K562 (cell line): Measurements from ENCODE around the gene ARHGAP22. TPM values are rescaled to one million over a fixed set of nuclear protein-coding genes. Genes with fewer than 3 reads are reported as not detected.

ENCODE experiments used
- ARID2 ChIP-seq: fragments of 450-650 bp; IDR thresholded peaks from 2 replicates; pipeline ENCODE4 v1.6.1; 2017; ENCODE audit warnings: antibody characterized with exemption, mild to moderate bottlenecking
- ASH1L ChIP-seq: fragments of 450-650 bp; IDR thresholded peaks from 2 replicates; pipeline ENCODE4 v1.6.1; 2018; ENCODE audit warnings: borderline replicate concordance, mild to moderate bottlenecking, low read depth; ENCODE audit not compliant: partially characterized antibody
- GABPB1 ChIP-seq: sonication (generic); formaldehyde crosslinking; IDR thresholded peaks from 2 replicates; pipeline ENCODE4 v1.8.0; 2022; ENCODE audit warnings: mild to moderate bottlenecking, missing genetic modification reagents
- GTF2F1 ChIP-seq: IDR thresholded peaks from 2 replicates; pipeline ENCODE4 v1.6.1; 2011; ENCODE audit warnings: low read depth, low read length, improper control_type of control experiment
- HNRNPUL1 ChIP-seq: fragments of 200-400 bp; formaldehyde crosslinking; IDR thresholded peaks from 2 replicates; pipeline ENCODE4 v1.6.1; 2017; ENCODE audit warnings: low read length
- MAFK ChIP-seq: IDR thresholded peaks from 2 replicates; pipeline ENCODE4 v1.6.1; 2011; ENCODE audit warnings: low read length, improper control_type of control experiment
- NELFE ChIP-seq: IDR thresholded peaks from 2 replicates; pipeline ENCODE4 v1.6.1; 2011; ENCODE audit warnings: mild to moderate bottlenecking; ENCODE audit not compliant: insufficient read depth, insufficient read length
- NEUROD1 ChIP-seq: fragments of 150-350 bp; IDR thresholded peaks from 2 replicates; pipeline ENCODE4 v1.6.1; 2014; ENCODE audit warnings: borderline replicate concordance, low read length, low read depth; ENCODE audit not compliant: partially characterized antibody
- NONO ChIP-seq, 2 experiments: fragments of 200-400 bp in 1 of 2; fragments of 450-650 bp in 1 of 2; formaldehyde crosslinking in 1 of 2; IDR thresholded peaks; 2 replicates each; pipeline ENCODE4 v1.6.1; 2017; ENCODE audit warnings: low read depth in 2 of 2, mild to moderate bottlenecking in 2 of 2, moderate library complexity in 2 of 2, low read length in 1 of 2
- NRF1 ChIP-seq, 2 experiments: fragments of 450-650 bp; IDR thresholded peaks in 1 of 2; conservative IDR thresholded peaks in 1 of 2; 2 replicates each; pipeline ENCODE4 v1.6.1; 2014; ENCODE audit warnings: mild to moderate bottlenecking in 2 of 2
- PPARD ChIP-seq: fragments of 250-450 bp; sonication (Bioruptor Pico); IDR thresholded peaks from 2 replicates; pipeline ENCODE4 v1.8.0; 2022; ENCODE audit warnings: inconsistent platforms, mild to moderate bottlenecking, moderate library complexity
- RAD21 ChIP-seq, 2 experiments: fragments of 250-450 bp in 1 of 2; fragments of 450-650 bp in 1 of 2; sonication (Bioruptor Pico) in 1 of 2; formaldehyde crosslinking in 1 of 2; IDR thresholded peaks in 1 of 2; conservative IDR thresholded peaks in 1 of 2; 2 replicates each; pipeline versions ENCODE4 v1.4.0 to v1.8.0; 2020 to 2022; ENCODE audit warnings: mild to moderate bottlenecking in 2 of 2, moderate library complexity in 1 of 2
- RB1 ChIP-seq: fragments of 450-650 bp; IDR thresholded peaks from 2 replicates; pipeline ENCODE4 v1.6.1; 2017; ENCODE audit warnings: low read depth, mild to moderate bottlenecking
- SMAD4 ChIP-seq: fragments of 250-450 bp; sonication (Bioruptor Pico); conservative IDR thresholded peaks from 2 replicates; pipeline ENCODE4 v1.8.0; 2021; ENCODE audit warnings: inconsistent platforms, mild to moderate bottlenecking, moderate library complexity
- SRSF7 ChIP-seq: fragments of 200-400 bp; formaldehyde crosslinking; optimal IDR thresholded peaks from 2 replicates; pipeline ENCODE3; 2017; ENCODE audit warnings: mild to moderate bottlenecking, low read depth, low read length
- STAG1 ChIP-seq: sonication (generic); formaldehyde crosslinking; IDR thresholded peaks from 2 replicates; pipeline ENCODE4 v1.5.0; 2020; ENCODE audit warnings: missing genetic modification reagents, borderline replicate concordance
- TCF7 ChIP-seq: sonication (generic); IDR thresholded peaks from 2 replicates; pipeline ENCODE4 v1.6.1; 2016; ENCODE audit warnings: antibody characterized with exemption, borderline replicate concordance
- ZBTB1 ChIP-seq: sonication (generic); formaldehyde crosslinking; IDR thresholded peaks from 2 replicates; pipeline ENCODE4 v1.8.1; 2023; ENCODE audit warnings: missing genetic modification reagents, low read depth, mild to moderate bottlenecking, borderline replicate concordance
- ZNF197 ChIP-seq: fragments of 200-800 bp; sonication (Bioruptor generic); IDR thresholded peaks from 2 replicates; pipeline ENCODE4 v1.6.1; 2016; ENCODE audit warnings: low read depth, missing genetic modification characterization, missing compliant biosample characterization
- ZSCAN32 ChIP-seq: fragments of 450-650 bp; formaldehyde crosslinking; IDR thresholded peaks from 2 replicates; pipeline ENCODE4 v1.4.0; 2020; ENCODE audit warnings: mild to moderate bottlenecking, moderate library complexity
- polyA plus RNA-seq, 8 experiments: library from polyadenylated mRNA; depleted of rRNA in 4 of 8; stranded (reverse) in 5 of 8; unstranded in 3 of 8; fragments of >200 nt; fragmentation: Nextera tagmentation in 2 of 8; fragmentation: Illumina TruSeq in 1 of 8; extraction: Ambion mirVana in 2 of 8; extraction: Trizol in 1 of 8; gene quantifications; 2 replicates each; pipeline versions ENCODE4 v1.2.1 to v1.2.3, GENCODE V29; 2011 to 2014; ENCODE audit warnings: inconsistent platforms in 1 of 8, missing spikeins in 1 of 8
- total RNA-seq, 7 experiments: library from RNA; depleted of rRNA in 6 of 7; stranded (reverse); fragments of >200 nt in 6 of 7; fragmentation: Illumina TruSeq in 2 of 7; extraction: Trizol in 2 of 7; gene quantifications; 2 replicates each; pipeline versions ENCODE4 v1.2.1 to v1.2.3, GENCODE V29; 2011 to 2021; ENCODE audit warnings: low replicate concordance in 1 of 7
- TF ChIP-seq, protein P1 (sequence below): fragments of 450-650 bp; IDR thresholded peaks from 2 replicates; pipeline ENCODE4 v1.6.1; 2017; ENCODE audit warnings: antibody characterized with exemption, mild to moderate bottlenecking
- TF ChIP-seq, protein P2 (sequence below): fragments of 450-650 bp; IDR thresholded peaks from one replicate; pipeline ENCODE4 v1.6.1; 2018; ENCODE audit warnings: mild to moderate bottlenecking, moderate library complexity; ENCODE audit not compliant: partially characterized antibody
- TF ChIP-seq, protein P3 (sequence below): fragments of 250-450 bp; sonication (Bioruptor Pico); IDR thresholded peaks from 2 replicates; pipeline ENCODE4 v1.8.0; 2022; ENCODE audit warnings: inconsistent platforms

The ARHGAP22 gene
- total and polyA plus RNA-seq, 9 of the 15 experiments (the other 6 are each of a cell fraction or from before 2014, with no cell fraction given), result 1.3 to 28.1 (median 12.7) TPM

DNA sequence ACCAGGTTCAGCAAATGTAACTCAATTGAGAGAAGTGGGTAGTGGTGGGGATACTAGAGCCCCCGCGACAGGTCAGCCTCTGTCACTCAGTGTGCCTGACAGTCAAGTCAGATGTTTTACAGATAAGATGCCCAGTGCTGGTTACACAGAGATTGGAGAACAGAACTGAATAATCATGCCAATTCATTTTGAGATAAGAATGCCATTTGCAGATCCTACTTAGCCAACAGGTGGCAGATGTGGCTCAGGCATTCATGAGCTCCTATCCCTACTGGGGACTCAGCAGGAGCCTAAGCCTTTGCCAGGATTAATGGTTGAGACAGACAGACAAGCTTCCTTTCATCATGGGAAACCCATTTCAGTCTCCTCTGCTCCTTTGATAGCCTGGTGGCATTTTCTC is 160.6 kb downstream of the ARHGAP22 start (continued):
- TF ChIP-seq ASH1L, result no peak
- TF ChIP-seq ARID2, result peak; percentile 80
- TF ChIP-seq, protein P1, sequence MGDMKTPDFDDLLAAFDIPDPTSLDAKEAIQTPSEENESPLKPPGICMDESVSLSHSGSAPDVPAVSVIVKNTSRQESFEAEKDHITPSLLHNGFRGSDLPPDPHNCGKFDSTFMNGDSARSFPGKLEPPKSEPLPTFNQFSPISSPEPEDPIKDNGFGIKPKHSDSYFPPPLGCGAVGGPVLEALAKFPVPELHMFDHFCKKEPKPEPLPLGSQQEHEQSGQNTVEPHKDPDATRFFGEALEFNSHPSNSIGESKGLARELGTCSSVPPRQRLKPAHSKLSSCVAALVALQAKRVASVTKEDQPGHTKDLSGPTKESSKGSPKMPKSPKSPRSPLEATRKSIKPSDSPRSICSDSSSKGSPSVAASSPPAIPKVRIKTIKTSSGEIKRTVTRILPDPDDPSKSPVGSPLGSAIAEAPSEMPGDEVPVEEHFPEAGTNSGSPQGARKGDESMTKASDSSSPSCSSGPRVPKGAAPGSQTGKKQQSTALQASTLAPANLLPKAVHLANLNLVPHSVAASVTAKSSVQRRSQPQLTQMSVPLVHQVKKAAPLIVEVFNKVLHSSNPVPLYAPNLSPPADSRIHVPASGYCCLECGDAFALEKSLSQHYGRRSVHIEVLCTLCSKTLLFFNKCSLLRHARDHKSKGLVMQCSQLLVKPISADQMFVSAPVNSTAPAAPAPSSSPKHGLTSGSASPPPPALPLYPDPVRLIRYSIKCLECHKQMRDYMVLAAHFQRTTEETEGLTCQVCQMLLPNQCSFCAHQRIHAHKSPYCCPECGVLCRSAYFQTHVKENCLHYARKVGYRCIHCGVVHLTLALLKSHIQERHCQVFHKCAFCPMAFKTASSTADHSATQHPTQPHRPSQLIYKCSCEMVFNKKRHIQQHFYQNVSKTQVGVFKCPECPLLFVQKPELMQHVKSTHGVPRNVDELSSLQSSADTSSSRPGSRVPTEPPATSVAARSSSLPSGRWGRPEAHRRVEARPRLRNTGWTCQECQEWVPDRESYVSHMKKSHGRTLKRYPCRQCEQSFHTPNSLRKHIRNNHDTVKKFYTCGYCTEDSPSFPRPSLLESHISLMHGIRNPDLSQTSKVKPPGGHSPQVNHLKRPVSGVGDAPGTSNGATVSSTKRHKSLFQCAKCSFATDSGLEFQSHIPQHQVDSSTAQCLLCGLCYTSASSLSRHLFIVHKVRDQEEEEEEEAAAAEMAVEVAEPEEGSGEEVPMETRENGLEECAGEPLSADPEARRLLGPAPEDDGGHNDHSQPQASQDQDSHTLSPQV, result peak; percentile 58
- TF ChIP-seq RAD21 (CRISPR knock-in tag; conservative IDR thresholded peaks at IDR 0.05 in 1 of 2, IDR thresholded peaks at IDR 0.05 in 1 of 2), result peak; percentile 94 to 98
- no peak for TF ChIP-seq GABPB1 (CRISPR knock-in tag)
- TF ChIP-seq SMAD4 (CRISPR knock-in tag), result 0 out of 2 replicates have a peak, but pooled peaks have one; percentile 45
- TF ChIP-seq HNRNPUL1, result no peak
- no peak for TF ChIP-seq NEUROD1
- no peak for TF ChIP-seq NELFE
- TF ChIP-seq NRF1 (conservative IDR thresholded peaks at IDR 0.05 in 1 of 2, IDR thresholded peaks at IDR 0.05 in 1 of 2), result no peak
- TF ChIP-seq, protein P2, sequence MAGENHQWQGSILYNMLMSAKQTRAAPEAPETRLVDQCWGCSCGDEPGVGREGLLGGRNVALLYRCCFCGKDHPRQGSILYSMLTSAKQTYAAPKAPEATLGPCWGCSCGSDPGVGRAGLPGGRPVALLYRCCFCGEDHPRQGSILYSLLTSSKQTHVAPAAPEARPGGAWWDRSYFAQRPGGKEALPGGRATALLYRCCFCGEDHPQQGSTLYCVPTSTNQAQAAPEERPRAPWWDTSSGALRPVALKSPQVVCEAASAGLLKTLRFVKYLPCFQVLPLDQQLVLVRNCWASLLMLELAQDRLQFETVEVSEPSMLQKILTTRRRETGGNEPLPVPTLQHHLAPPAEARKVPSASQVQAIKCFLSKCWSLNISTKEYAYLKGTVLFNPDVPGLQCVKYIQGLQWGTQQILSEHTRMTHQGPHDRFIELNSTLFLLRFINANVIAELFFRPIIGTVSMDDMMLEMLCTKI, result no peak
- no peak for TF ChIP-seq GTF2F1
- TF ChIP-seq PPARD, result no peak
- no peak for TF ChIP-seq SRSF7
- no peak for TF ChIP-seq MAFK
- TF ChIP-seq RB1, result 0 out of 2 replicates have a peak, but pooled peaks have one; percentile 20
- TF ChIP-seq ZSCAN32, result no peak
- TF ChIP-seq, protein P3, sequence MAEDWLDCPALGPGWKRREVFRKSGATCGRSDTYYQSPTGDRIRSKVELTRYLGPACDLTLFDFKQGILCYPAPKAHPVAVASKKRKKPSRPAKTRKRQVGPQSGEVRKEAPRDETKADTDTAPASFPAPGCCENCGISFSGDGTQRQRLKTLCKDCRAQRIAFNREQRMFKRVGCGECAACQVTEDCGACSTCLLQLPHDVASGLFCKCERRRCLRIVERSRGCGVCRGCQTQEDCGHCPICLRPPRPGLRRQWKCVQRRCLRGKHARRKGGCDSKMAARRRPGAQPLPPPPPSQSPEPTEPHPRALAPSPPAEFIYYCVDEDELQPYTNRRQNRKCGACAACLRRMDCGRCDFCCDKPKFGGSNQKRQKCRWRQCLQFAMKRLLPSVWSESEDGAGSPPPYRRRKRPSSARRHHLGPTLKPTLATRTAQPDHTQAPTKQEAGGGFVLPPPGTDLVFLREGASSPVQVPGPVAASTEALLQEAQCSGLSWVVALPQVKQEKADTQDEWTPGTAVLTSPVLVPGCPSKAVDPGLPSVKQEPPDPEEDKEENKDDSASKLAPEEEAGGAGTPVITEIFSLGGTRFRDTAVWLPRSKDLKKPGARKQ (CRISPR knock-in tag), result no peak
- TF ChIP-seq ZBTB1, result no peak
- TF ChIP-seq STAG1 (CRISPR knock-in tag), result peak; percentile 12; the same call in 1 of the 2 replicates
- TF ChIP-seq ZNF197 (CRISPR knock-in tag), result no peak
- 0 out of 4 replicates have a peak, but pooled peaks of 1 of the 2 experiments have one; percentile 11 for TF ChIP-seq NONO (IDR thresholded peaks at IDR 0.05; ENCODE audit: low read depth in 2 of 2, low read length in 1 of 2)
- no peak for TF ChIP-seq TCF7
